Thyroid gland (tissue), 4 donors: Measurements from ENCODE around the gene PTPRN2.

Experiments used
- CTCF ChIP-seq, 6 experiments: fragments of 200-600 bp in 3 of 6; fragments of 450-650 bp in 3 of 6; sonication (generic) in 3 of 6; IDR thresholded peaks; one replicate each; pipeline ENCODE4 v1.5.1; 2016 to 2019; ENCODE audit warnings: antibody characterized with exemption in 6 of 6, mild to moderate bottlenecking in 2 of 6, inconsistent platforms in 1 of 6, moderate library complexity in 1 of 6
- POLR2A ChIP-seq, 2 donors: fragments of 450-650 bp; IDR thresholded peaks; one replicate each; pipeline ENCODE4 v1.6.1; 2017; ENCODE audit warnings: antibody characterized with exemption in 2 of 2, mild to moderate bottlenecking in 2 of 2, moderate library complexity in 1 of 2

- no peak for TF ChIP-seq CTCF (IDR thresholded peaks at IDR 0.05)
- TF ChIP-seq POLR2A (IDR thresholded peaks at IDR 0.05), result no peak
These were observed 41.4 kb downstream of the PTPRN2 start for GRCh38 chr7:158546214-158546613.
